Measurements from ENCODE around the gene TTC1.

The TTC1 gene

GRCh38 chr5:160082614-160083500 is 73.9 kb downstream of the TTC1 start:
- no peak for TF ChIP-seq CTCF (IDR thresholded peaks at IDR 0.05)

GRCh38 chr5:160083501-160083900 is 74.6 kb downstream of the TTC1 start:
- TF ChIP-seq CTCF (IDR thresholded peaks at IDR 0.05) = no peak

- no peak for TF ChIP-seq CTCF (IDR thresholded peaks at IDR 0.05)
Observed at GRCh38 chr5:160084144-160084543, 75.2 kb downstream of the TTC1 start.

GRCh38 chr5:160087199-160087598 is 78.3 kb downstream of the TTC1 start:
- no peak for TF ChIP-seq CTCF (IDR thresholded peaks at IDR 0.05)

GRCh38 chr5:160088805-160089204 is 79.9 kb downstream of the TTC1 start:
- no peak for TF ChIP-seq CTCF (IDR thresholded peaks at IDR 0.05)

GRCh38 chr5:160089531-160089930 is 80.6 kb downstream of the TTC1 start:
- TF ChIP-seq CTCF (IDR thresholded peaks at IDR 0.05) = no peak

GRCh38 chr5:160090059-160090458 is 81.1 kb downstream of the TTC1 start:
- TF ChIP-seq CTCF (IDR thresholded peaks at IDR 0.05) = no peak

Measured in LNCAP (cell line).